ENCODE results near the gene RPP14.
"Not testable (repeated sequence)": the region's sequence is repeated elsewhere in the genome, so short reads cannot be mapped to it uniquely, and the experiment has no call there.

Gene RPP14

GRCh38 chr3:58335652-58335947 lies 29.6 kb downstream of the RPP14 start:
- Histone ChIP-seq H3K4me3 (IDR thresholded peaks at IDR 0.05; ENCODE audit: insufficient read depth, low read depth, low read length) (no peak overlapping the region), H2AFZ (ENCODE audit: low read depth) (no peak overlapping the region), H3K27me3 (ENCODE audit: insufficient read depth, low read depth) (no peaks in the 10 kb centered on the region), H3K36me3 (ENCODE audit: insufficient read depth) (no peaks in the 10 kb centered on the region), H4K20me1 (ENCODE audit: insufficient read depth) (no peaks in the 10 kb centered on the region), H3K9ac (no peak overlapping the region), H3K79me2 (ENCODE audit: insufficient read depth, low read depth) (no peaks in the 10 kb centered on the region), H3K27ac (no peak overlapping the region; the same call in 1 of the 2 replicates), H3K4me2 (peak overlapping the region; percentile 59; the same call in 1 of the 2 replicates), H3K4me1 (ENCODE audit: low read depth, poor library complexity, severe bottlenecking) (peaks cover 24% of the 10 kb centered on the region)
- no peak for TF ChIP-seq CTCF (conservative IDR thresholded peaks at IDR 0.05; ENCODE audit: low read depth, low read length)

- Histone ChIP-seq H3K79me2 (ENCODE audit: insufficient read depth, low read depth) (no peaks in the 10 kb centered on the region), H2AFZ (ENCODE audit: low read depth) (no peak overlapping the region), H3K9ac (no peak overlapping the region), H3K4me3 (IDR thresholded peaks at IDR 0.05; ENCODE audit: insufficient read depth, low read depth, low read length) (no peak overlapping the region), H3K36me3 (ENCODE audit: insufficient read depth) (no peaks in the 10 kb centered on the region), H3K4me1 (ENCODE audit: low read depth, poor library complexity, severe bottlenecking) (peaks cover 24% of the 10 kb centered on the region), H3K27ac (no peak overlapping the region), H3K4me2 (no peak overlapping the region), H4K20me1 (ENCODE audit: insufficient read depth) (no peaks in the 10 kb centered on the region), H3K27me3 (ENCODE audit: insufficient read depth, low read depth) (no peaks in the 10 kb centered on the region)
- TF ChIP-seq CTCF (conservative IDR thresholded peaks at IDR 0.05; ENCODE audit: low read depth, low read length): no peak
These were observed 30.3 kb downstream of the RPP14 start for GRCh38 chr3:58336135-58336882.

GRCh38 chr3:58337190-58337589 lies 31.1 kb downstream of the RPP14 start:
- no peaks in the 10 kb centered on the region for H3K79me2 ChIP-seq (ENCODE audit: insufficient read depth, low read depth)
- H4K20me1 ChIP-seq (ENCODE audit: insufficient read depth): no peaks in the 10 kb centered on the region
- no peak overlapping the region for H3K4me2 ChIP-seq
- H3K4me3 ChIP-seq (IDR thresholded peaks at IDR 0.05; ENCODE audit: insufficient read depth, low read depth, low read length): no peak overlapping the region
- TF ChIP-seq CTCF (conservative IDR thresholded peaks at IDR 0.05; ENCODE audit: low read depth, low read length): no peak
- H3K36me3 ChIP-seq (ENCODE audit: insufficient read depth): no peaks in the 10 kb centered on the region
- no peak overlapping the region for H3K9ac ChIP-seq
- peaks cover 24% of the 10 kb centered on the region for H3K4me1 ChIP-seq (ENCODE audit: low read depth, poor library complexity, severe bottlenecking)
- no peak overlapping the region for H2AFZ ChIP-seq (ENCODE audit: low read depth)
- no peaks in the 10 kb centered on the region for H3K27me3 ChIP-seq (ENCODE audit: insufficient read depth, low read depth)
- H3K27ac ChIP-seq: no peak overlapping the region

GRCh38 chr3:58339146-58339545 lies 33.1 kb downstream of the RPP14 start:
- not testable (repeated sequence) for H3K9ac ChIP-seq; H3K4me3 ChIP-seq (IDR thresholded peaks at IDR 0.05; ENCODE audit: insufficient read depth, low read depth, low read length); H3K4me2 ChIP-seq; H3K36me3 ChIP-seq (ENCODE audit: insufficient read depth); H2AFZ ChIP-seq (ENCODE audit: low read depth); H3K79me2 ChIP-seq (ENCODE audit: insufficient read depth, low read depth); H3K27ac ChIP-seq; H3K27me3 ChIP-seq (ENCODE audit: insufficient read depth, low read depth); H4K20me1 ChIP-seq (ENCODE audit: insufficient read depth)
- peaks cover 21% of the 10 kb centered on the region for H3K4me1 ChIP-seq (ENCODE audit: low read depth, poor library complexity, severe bottlenecking)

- H3K4me3 ChIP-seq (IDR thresholded peaks at IDR 0.05; ENCODE audit: insufficient read depth, low read depth, low read length): no peak overlapping the region
- no peaks in the 10 kb centered on the region for H3K27me3 ChIP-seq (ENCODE audit: insufficient read depth, low read depth)
- no peaks in the 10 kb centered on the region for H3K79me2 ChIP-seq (ENCODE audit: insufficient read depth, low read depth)
- H3K4me1 ChIP-seq (ENCODE audit: low read depth, poor library complexity, severe bottlenecking): peaks cover 8% of the 10 kb centered on the region
- no peak overlapping the region for H3K9ac ChIP-seq
- no peak overlapping the region for H3K27ac ChIP-seq
- H2AFZ ChIP-seq (ENCODE audit: low read depth): no peak overlapping the region
- H4K20me1 ChIP-seq (ENCODE audit: insufficient read depth): no peaks in the 10 kb centered on the region
- no peak overlapping the region for H3K4me2 ChIP-seq
- no peaks in the 10 kb centered on the region for H3K36me3 ChIP-seq (ENCODE audit: insufficient read depth)
- no peak for TF ChIP-seq CTCF (conservative IDR thresholded peaks at IDR 0.05; ENCODE audit: low read depth, low read length)
These were observed 34.7 kb downstream of the RPP14 start for GRCh38 chr3:58340594-58341244.

Data from KMS-11 (cell line).